ENCODE results near the gene NYNRIN.

The NYNRIN gene

DNA sequence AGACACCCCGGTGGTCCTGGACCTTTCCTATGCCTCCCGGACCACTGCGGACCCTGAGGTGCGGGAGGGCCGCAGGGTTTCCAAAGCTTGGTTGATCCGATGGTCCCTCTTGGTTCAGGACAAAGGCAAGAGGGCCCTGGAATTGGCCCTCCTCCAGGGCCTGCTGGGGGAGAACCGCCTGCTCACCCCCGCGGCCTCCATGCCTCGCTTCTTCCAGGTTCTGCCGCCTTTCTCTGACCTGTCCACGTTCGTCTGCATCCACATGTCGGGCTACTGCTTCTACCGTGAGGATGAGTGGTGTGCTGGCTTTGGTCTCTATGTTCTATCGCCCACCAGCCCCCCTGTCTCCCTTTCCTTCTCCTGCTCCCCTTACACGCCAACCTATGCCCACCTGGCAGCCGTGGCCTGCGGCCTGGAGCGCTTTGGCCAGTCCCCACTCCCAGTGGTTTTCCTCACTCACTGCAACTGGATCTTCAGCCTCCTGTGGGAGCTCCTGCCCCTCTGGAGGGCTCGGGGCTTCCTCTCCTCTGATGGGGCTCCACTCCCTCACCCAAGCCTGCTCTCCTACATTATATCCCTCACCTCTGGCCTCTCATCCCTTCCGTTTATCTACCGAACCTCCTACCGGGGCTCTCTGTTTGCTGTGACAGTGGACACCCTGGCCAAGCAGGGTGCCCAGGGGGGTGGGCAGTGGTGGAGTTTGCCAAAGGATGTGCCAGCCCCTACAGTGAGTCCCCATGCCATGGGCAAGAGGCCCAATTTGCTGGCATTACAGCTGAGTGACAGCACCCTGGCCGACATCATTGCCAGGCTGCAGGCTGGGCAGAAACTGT lies 16.8 kb downstream of the NYNRIN start:
- DNase-seq (ENCODE audit: low read depth in 2 of 2): no peak

DNA sequence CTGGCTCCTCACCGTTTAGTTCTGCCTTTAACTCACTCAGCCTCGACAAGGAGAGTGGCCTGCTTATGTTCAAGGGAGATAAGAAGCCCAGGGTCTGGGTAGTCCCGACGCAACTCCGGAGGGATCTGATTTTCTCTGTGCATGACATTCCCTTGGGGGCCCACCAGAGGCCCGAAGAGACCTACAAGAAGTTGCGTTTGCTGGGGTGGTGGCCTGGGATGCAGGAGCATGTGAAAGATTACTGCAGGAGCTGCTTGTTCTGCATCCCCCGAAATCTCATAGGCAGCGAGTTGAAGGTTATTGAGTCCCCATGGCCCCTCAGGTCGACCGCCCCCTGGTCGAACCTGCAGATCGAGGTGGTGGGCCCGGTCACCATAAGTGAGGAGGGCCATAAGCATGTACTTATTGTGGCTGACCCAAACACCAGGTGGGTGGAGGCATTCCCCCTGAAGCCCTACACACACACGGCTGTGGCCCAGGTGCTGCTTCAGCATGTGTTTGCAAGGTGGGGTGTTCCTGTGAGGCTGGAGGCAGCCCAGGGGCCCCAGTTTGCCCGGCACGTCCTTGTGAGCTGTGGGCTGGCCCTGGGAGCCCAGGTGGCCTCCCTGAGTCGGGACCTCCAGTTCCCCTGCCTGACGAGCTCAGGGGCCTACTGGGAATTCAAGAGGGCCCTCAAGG lies 17.6 kb downstream of the NYNRIN start:
- DNase-seq (ENCODE audit: low read depth in 2 of 2): no peak

DNA sequence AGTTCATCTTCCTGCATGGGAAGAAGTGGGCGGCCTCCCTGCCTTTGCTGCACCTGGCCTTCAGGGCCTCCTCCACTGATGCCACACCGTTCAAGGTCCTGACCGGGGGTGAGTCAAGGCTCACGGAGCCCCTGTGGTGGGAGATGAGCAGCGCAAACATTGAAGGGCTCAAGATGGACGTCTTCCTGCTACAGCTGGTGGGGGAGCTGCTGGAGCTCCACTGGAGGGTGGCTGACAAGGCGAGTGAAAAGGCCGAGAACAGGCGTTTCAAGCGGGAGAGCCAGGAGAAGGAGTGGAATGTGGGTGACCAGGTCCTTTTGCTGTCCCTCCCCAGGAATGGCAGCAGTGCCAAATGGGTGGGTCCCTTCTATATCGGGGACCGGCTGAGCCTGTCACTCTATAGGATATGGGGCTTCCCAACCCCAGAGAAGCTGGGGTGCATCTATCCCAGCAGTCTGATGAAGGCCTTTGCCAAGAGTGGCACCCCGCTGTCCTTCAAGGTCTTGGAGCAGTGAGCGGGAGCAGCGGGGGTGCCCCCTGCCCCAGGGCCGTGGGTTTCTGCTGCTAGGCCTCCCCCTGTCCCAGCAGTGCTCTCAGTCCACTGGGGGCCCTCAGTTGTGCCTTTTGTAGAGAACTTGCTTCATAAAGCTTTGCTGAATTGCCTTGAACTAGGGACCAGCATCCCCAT lies 18.3 kb downstream of the NYNRIN start:
- DNase-seq (ENCODE audit: low read depth in 2 of 2): no peak

DNA sequence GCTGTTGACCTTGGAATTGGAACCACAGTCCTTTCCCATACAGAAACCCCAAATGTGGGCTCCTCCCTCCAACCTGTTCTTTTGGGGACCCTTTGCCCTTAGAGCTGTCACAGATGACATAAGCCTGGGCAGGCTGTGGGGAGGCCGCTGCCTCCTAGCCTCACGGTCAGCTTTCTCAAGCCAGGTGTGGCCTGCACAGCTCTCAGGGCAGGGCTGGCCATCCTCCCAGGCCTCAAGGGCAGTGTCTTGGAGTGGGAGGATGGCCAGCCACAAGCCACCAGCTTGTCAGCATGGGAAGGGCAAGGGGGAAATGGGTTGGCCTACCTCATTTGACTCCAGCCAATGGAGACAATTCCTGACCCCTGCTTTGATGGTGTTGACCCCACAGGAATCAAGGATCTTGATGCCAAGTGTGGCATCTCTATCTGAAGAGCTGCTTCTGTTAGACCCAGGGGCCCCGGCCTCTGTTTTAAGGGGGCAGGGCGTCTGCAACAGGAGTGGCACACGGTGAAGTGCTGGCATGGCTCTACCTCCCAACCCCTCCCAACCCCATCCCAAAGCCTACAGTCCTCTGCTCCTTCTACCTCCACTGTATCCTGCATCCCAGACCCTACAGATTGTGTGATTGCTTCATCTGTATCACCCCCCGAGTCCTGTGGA lies 19.2 kb downstream of the NYNRIN start:
- DNase-seq (ENCODE audit: low read depth in 2 of 2): no peak

DNA sequence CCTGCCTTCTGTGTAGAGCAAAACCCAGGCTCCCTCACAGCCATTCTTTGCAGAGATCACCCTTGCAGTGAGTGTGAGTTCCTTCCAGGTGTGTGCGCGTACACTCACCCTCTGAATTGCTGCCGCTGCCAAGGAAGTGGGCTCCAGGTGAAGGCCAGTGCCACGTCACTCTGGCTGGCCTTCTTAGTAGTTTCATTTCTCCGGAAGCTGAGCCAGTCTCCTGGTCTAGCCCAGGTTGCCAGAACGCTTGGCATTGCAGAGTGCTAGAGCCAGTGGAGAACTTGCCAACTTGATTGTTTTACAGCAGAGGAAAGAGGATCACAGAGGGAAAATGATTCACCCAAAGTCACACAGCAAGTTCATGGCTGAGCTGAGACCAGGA lies 19.7 kb downstream of the NYNRIN start:
- DNase-seq (ENCODE audit: low read depth in 2 of 2): no peak

DNA sequence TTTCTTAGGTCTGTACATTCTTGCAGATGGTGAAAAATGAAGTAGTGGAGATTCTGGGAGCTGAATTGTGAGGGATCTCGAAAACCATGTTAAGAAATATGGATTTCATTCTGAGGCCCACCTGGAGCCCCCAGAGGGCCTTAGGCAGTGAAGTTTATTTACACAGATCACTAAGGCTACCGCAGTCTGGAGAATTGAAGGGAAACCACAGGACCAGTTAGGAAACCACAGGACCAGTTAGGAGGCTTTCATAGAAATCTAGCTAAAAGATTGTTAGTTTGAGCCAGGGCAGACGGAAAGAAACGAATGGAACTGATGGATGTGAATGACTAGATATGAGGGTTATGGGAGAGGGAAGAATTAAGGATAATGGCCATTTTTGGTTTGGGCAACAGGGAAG lies 23.5 kb downstream of the NYNRIN start:
- DNase-seq (ENCODE audit: low read depth in 2 of 2): no peak

DNA sequence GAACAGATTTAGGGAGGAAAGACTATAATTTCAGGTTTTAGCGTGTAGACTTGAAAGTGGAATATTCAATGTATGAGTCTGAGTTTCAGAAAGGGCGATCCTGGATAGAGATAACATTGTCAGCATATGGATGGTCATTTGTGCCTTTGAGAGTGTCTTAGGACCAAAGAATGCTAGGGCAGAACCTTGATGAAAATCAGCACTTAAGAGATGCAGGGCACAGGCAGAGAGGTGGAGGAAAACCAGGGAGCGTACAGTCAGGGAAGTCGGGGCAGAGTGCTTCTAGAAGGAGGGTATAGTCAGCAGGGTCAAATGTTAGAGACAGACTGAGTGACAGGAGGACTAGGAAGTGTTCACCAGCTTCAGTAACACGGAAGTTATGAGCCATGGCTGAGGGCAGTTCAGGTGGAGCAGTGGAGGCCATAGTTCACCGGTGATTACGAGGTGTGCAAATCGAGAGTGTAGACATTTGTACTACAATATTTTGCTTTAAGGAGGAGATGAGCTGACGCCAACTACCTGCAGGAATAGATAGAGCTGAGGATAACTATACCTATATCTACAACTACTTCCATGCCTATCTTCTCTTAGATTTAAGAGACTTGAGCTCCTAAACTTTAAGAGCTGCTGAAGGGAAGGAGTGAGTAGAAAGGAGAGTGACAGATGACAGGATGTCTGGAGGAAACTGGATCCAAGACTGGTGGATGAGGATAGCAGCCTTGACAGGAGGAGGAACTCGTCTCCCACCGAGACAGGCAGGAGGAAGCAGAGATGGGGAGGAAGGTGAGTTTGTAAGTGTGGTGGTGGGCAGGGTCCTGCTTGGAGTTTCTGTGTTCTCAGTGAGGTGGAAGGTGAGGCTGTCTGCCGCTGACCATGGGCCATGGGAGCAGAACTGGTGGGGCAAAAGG lies 24.1 kb downstream of the NYNRIN start:
- no peak for DNase-seq (ENCODE audit: low read depth in 2 of 2)

DNA sequence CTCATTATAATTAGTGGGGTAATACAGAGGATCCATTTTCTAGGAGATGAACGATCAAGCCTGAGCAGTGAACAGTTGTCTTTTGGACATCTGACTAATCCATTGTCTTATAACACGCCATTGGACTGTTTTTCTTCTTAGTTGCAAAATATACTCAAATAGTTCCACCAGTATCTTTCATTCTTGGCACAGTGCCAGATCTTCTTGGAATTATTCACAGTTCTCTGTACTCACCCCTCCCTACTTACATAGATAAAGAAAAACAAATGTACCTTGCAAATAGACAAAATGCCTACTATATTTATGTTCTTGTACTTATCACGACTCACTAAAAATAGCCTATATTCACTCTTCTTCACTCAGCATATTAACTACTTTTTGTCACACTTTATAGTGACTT lies 26.9 kb downstream of the NYNRIN start:
- DNase-seq (ENCODE audit: low read depth in 2 of 2): no peak

DNA sequence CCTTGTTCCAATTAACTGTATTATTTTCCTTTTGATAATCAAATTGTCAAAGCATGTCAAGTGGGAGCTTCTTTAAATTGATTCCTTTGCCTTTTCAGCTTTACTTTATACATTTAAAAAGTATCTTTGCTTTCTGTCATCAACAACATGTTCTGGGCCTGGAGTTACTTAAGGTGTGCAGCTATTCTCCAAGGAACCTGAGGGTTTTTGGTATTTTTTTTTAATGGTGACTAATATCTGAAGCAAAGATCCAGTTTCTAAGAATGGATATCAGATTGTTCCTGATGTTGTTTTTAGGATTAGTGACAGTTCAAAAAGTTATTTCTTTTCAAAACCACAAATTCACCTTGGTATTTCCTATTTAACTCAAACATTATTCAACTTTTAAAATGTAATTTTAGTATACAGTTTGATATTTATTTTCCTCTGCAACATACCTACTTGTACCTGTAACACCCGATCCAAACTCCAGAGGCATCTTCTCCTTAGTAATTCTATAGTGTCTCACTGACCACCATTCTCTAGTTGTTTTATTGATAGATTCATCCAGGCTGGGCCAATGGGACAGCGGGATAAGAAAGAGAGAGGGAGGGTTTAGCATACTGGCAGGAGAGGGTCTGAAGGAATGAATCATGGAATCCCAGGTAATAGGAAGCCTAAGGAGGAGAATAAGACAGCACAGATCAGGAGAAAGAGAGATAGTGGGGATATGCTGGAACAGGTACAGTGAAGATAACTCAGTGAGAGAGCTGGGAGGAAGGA lies 27.5 kb downstream of the NYNRIN start:
- no peak for DNase-seq (ENCODE audit: low read depth in 2 of 2)

DNA sequence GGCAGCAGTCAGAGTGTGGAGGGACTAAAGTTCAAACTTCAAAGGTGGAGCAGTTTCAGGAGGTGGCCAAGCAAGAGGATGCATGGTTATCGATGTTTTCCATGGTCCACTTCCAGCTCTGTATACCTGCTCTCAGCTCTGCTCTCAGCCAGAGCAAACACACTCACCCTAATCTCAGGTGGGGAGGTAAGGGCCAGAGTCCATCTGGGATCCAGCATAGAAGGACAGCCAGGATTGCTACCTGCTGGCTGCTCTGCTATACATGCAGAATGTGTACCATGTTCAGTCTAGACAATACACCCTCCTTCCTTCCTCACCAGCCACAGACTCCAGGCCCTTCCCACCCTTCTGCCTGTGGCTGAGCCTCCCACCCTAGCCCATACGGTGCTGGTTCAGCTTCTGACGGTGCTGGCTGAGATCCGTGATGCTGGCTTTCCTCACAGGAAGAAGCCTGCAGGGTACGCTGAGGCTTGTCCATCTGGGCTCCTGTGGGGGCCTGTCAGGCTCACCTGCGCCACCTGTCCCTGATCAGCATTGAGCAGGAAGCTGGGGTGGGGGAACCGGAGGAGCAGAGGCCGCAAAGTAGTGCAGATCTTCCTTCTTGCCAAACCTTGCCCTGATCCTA lies 28.2 kb downstream of the NYNRIN start:
- DNase-seq (ENCODE audit: low read depth in 2 of 2): no peak

DNA sequence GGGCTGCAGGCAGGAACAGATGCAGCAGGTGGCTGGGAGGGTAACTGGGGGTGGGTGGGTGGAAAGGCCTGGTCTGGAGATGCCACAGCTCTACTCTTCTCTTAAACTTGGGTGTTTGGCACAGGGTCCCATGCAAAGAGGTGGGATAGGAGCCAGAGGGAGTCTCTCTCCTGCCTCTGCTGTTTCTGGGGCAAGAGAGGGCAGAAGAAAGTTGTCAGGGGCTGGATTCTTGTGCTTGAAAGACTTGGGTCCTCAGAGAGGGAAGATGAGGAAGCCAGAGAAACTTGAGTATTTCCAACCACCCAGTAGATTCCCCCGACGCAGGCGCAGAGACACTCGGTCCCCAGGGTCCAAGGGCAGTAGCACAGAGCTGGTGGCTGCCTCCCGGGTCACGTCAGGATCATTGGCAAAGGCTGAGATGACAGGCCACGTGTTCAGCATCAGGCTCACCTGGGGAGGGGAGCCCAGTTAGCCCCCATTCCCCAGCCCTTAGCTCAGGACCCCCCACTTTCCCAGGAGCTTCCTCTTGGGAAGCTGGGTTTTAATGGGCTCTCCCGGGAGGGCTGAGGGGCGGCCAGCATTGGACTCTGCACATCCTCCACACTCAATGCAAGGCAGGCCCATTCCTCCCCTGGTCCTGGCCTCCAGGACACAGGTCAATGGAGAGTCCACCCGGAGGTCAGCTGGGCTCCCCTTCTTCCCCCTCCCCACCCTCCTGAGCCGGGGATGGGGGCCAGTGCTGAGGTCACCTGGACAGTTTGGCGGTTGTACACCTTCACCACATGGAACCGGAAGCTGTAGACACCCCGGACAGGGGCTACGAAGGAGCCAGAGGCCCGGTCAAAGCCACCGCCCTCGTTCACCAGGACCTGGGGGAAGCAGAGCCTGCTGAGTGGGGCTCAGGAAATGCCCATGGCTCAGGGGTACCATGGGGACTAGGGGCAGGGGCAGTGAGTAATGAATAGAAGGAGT lies 29.0 kb downstream of the NYNRIN start:
- no peak for DNase-seq (ENCODE audit: low read depth in 2 of 2)

DNA sequence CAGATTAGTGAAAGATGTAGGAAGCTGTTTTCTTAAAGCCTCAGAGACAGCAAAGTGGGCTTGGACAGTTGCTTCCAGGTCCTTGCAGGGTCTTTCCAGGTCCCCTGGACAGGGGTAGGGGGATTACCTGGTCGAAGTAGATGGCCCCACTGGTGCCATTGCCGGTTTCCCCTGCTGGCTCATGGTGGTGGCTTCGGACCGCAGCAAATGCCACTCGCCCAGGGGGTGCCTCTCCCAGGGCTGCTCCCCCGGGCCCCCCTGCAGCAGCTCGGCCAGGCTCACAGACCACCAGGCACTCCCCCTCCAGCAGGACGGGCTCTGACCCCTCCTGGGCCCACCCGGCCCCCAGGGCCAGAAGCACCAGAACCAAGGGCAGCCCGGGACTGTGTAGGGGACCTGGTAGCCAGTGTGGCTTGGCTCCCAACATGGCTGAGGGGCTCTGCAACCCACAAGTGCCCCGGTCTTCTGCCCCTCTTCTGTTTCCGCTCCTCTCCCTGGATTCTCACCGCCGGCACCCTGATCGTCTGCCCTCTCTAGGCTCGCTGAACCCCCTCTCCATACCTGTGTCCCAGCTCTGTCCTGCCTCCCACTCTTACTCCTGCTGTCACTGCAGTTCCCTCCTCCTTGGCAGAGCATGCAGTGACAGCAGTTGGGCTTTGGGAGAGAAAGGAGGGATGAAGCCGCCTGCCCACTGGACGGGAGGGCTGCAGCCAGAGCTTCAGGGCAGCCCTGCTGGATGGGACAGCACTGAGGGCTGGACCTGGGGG lies 30.0 kb downstream of the NYNRIN start:
- DNase-seq (ENCODE audit: low read depth in 2 of 2): no peak

DNA sequence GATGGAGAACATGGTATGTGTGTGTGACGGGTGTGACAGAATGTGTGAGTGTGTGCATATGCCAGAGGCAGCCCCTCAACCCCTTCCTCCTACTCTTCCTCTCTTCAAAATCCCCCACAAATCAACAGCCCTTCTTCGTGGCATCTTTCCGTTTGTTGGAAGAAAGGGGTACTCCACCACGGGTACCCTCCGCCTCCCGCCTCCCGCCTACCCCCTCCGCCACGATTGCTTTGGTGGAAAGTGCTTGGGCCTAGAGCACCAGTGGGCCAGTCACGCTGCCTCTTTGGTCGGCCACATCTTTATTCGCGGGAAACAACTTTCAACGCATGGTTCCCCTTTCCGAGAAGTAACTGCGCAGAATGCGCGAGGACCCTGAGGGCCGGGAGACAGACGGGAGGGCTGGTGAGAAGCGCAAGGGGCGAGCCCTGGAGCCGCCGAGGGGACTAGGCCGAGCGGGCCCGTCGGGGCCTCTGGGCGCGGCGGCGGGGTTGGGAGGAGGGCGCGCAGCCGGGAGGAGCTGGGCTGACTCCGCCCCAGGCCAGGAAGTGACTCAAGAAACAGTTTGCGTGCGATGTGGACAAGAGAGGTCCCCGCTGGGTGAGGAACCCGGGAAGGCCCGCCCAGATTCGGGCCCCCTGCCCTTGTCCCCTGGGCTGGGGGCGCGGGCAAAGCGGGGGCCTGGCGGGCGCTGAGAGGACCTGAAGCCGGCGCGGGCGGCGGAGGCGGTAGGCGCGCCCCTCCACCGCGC lies 30.8 kb downstream of the NYNRIN start, which contains the start of the genes CBLN3 and KHNYN:
Gene CBLN3 (minus strand): TSS at position 274 of the 748 bp plus-strand sequence. CDS start 614 bp downstream, outside the sequence.
Gene KHNYN (plus strand): TSS at position 560 of the 748 bp plus-strand sequence. CDS start 777 bp downstream, outside the sequence.
- peak; percentile 78 to 87 for DNase-seq (ENCODE audit: low read depth in 2 of 2)

DNA sequence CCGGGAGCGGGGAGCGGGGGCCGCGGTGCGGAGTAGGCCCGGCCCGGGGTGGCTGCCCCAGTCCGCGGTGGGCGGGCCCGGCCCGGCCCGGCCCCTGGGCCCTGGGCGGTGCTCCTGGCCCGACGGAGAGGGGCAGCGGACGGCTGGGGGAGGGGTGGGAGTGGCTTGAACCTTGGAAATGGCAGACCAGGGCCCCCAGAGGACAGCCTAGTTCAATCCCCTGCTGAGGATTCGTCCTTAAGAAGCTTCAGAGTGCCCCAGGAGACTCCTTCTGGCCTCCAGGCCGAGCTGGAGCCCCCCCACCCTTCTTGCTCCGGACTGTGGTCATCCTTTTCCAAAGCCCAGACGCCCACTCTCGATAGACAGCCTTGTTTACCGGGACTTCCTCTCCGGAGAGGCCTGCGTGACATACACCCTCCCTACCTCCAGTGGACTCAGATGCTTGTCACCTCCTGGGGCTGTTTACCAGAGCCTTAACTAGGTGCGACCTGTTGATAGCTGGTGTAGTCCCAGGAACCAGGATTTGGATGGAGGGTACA lies 31.4 kb downstream of the NYNRIN start:
- DNase-seq (ENCODE audit: low read depth in 2 of 2): peak; percentile 49 to 57

DNA sequence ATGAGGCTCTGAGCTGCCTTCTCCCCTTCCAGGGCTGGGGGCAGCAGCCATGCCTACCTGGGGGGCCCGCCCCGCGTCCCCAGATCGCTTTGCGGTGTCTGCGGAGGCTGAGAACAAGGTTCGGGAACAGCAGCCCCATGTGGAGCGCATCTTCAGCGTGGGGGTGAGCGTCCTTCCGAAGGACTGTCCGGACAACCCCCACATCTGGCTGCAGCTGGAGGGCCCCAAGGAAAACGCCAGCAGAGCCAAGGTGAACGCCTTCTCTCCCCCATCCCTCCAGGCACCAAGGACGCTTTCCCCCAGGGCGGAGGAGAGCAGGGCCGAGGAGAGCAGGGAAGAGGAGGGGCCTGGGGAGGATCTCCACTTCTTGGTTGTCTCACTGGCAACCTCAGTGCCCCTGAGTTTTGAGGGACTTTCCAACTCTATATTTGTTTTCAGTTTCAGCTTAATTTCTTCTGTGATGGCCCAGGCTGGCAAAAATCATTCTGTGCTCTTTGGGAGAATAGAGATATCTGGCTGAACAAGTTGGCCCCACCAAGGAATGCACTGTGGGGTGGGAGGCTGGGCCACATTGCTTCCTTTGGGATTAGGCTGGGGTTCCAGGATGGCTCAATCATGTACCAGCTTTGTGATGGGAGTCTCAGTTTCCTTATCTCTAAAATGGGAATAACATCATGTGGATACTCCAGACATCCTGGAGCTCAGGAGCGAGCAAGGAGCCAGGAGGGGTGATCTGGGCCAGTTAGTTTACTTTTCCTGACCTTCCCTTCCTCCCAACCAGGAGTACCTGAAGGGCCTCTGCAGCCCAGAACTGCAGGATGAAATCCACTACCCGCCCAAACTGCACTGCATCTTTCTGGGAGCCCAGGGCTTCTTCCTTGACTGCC lies 32.1 kb downstream of the NYNRIN start:
- DNase-seq (ENCODE audit: low read depth in 2 of 2): peak; percentile 62 to 64
